Mucosa of rectum (tissue), 2 donors: Measurements from ENCODE around the gene NPB.

Source experiments
- H3K27ac ChIP-seq, 2 donors: one replicate each; pipeline ENCODE4 v1.7.0; 2013; ENCODE audit warnings: inconsistent platforms in 2 of 2, low read depth in 2 of 2, low read length in 2 of 2
- H3K27me3 ChIP-seq, 2 donors: one replicate each; pipeline ENCODE4 v1.7.0; 2013; ENCODE audit warnings: low read length in 2 of 2; ENCODE audit not compliant: control insufficient read depth in 2 of 2, insufficient read depth in 2 of 2
- H3K36me3 ChIP-seq, 2 donors: one replicate each; pipeline ENCODE4 v1.7.0; 2013; ENCODE audit warnings: low read length in 2 of 2; ENCODE audit not compliant: control insufficient read depth in 2 of 2, insufficient read depth in 2 of 2
- H3K4me1 ChIP-seq, 2 donors: one replicate each; pipeline ENCODE4 v1.7.0; 2013; ENCODE audit warnings: low read length in 2 of 2, mild to moderate bottlenecking in 1 of 2; ENCODE audit not compliant: control insufficient read depth in 2 of 2, insufficient read depth in 2 of 2
- H3K4me3 ChIP-seq, 2 donors: one replicate each; pipeline ENCODE4 v1.7.0; 2013; ENCODE audit warnings: low read length in 2 of 2
- H3K9ac ChIP-seq, 2 donors: one replicate each; pipeline ENCODE4 v1.7.0; 2013; ENCODE audit warnings: low read length in 2 of 2, low read depth in 1 of 2, mild to moderate bottlenecking in 1 of 2
- H3K9me3 ChIP-seq, 2 donors: one replicate each; pipeline ENCODE4 v1.7.0; 2013; ENCODE audit warnings: low read length in 2 of 2; ENCODE audit not compliant: control insufficient read depth in 2 of 2
- donor health status: healthy.
- donor health status: Normal muscosa, but diverticular disease.

NPB gene

GRCh38 chr17:81944858-81945257, 42.8 kb downstream of the NPB start:
- Histone ChIP-seq H3K27ac (no peak overlapping the region), H3K27me3 (no peaks in the 10 kb centered on the region), H3K9ac (no peak overlapping the region), H3K4me3 (no peak overlapping the region), H3K4me1 (no peaks in the 10 kb centered on the region), H3K9me3 (no peaks in the 10 kb centered on the region), H3K36me3 (no peaks in the 10 kb centered on the region)

GRCh38 chr17:81947189-81947588, 45.2 kb downstream of the NPB start, which contains the start of gene MYADML2:
Gene MYADML2, minus strand, starts transcription at chr17:81947233. Its CDS starts 5,492 bp downstream, at chr17:81941741.
- no peaks in the 10 kb centered on the region for H3K36me3 ChIP-seq
- no peak within 1 kb of the TSS for H3K4me3 ChIP-seq
- H3K27ac ChIP-seq = no peak within 1 kb of the TSS
- H3K4me1 ChIP-seq = no peaks in the 10 kb centered on the region
- no peaks in the 10 kb centered on the region for H3K9me3 ChIP-seq
- no peak within 1 kb of the TSS for H3K9ac ChIP-seq
- no peaks in the 10 kb centered on the region for H3K27me3 ChIP-seq

- H3K4me1 ChIP-seq = no peaks in the 10 kb centered on the region
- no peak overlapping the region for H3K4me3 ChIP-seq
These were observed 46.8 kb downstream of the NPB start for GRCh38 chr17:81948635-81949378.

GRCh38 chr17:81950501-81950900, 48.5 kb downstream of the NPB start:
- H3K36me3 ChIP-seq = no peaks in the 10 kb centered on the region
- H3K4me1 ChIP-seq = no peaks in the 10 kb centered on the region

More at GRCh38 chr17:81948635-81949378, 46.8 kb downstream of the NPB start:
- Histone ChIP-seq H3K36me3 (no peaks in the 10 kb centered on the region), H3K27ac (no peak overlapping the region), H3K9ac (no peak overlapping the region), H3K9me3 (no peaks in the 10 kb centered on the region), H3K27me3 (no peaks in the 10 kb centered on the region)

GRCh38 chr17:81951785-81952684, 50.0 kb downstream of the NPB start:
- H3K27ac ChIP-seq = no peak overlapping the region
- H3K36me3 ChIP-seq = no peaks in the 10 kb centered on the region
- H3K9me3 ChIP-seq = no peaks in the 10 kb centered on the region
- no peaks in the 10 kb centered on the region for H3K4me1 ChIP-seq
- no peak overlapping the region for H3K4me3 ChIP-seq
- no peak overlapping the region for H3K9ac ChIP-seq
- H3K27me3 ChIP-seq = no peaks in the 10 kb centered on the region

More at GRCh38 chr17:81950501-81950900, 48.5 kb downstream of the NPB start:
- H3K9me3 ChIP-seq = no peaks in the 10 kb centered on the region
- no peak overlapping the region for H3K27ac ChIP-seq
- no peak overlapping the region for H3K4me3 ChIP-seq
- no peaks in the 10 kb centered on the region for H3K27me3 ChIP-seq
- H3K9ac ChIP-seq = no peak overlapping the region
